Kidney (tissue), 14 donors: ENCODE data around the gene RETREG1. TPM values are rescaled to one million over a fixed set of nuclear protein-coding genes. Genes with fewer than 3 reads are reported as not detected.

Experiments used
- DNase-seq, 5 donors: peaks; one replicate each; pipeline ENCODE4 v3.0.0-alpha.2; 2013 to 2020
- FAIRE-seq: peaks from 2 replicates; lab custom pipeline; 2012; peaks lifted over from hg19 to GRCh38; lab: Jason Lieb, UNC
- H3K27ac ChIP-seq, 2 donors: one replicate each; pipeline ENCODE4 v1.7.0; 2013; ENCODE audit warnings: low read depth in 2 of 2, low read length in 2 of 2, inconsistent platforms in 1 of 2
- H3K27me3 ChIP-seq: one replicate; pipeline ENCODE4 v1.7.1; 2013; ENCODE audit warnings: low read length, inconsistent platforms; ENCODE audit not compliant: control insufficient read depth, insufficient read depth
- H3K36me3 ChIP-seq, 3 donors: one replicate each; pipeline versions ENCODE4 v1.7.0 to v1.7.1; 2013; ENCODE audit warnings: low read length in 3 of 3, control low read depth in 1 of 3, inconsistent platforms in 1 of 3; ENCODE audit not compliant: insufficient read depth in 3 of 3, control insufficient read depth in 2 of 3
- H3K4me1 ChIP-seq, 3 donors: one replicate each; pipeline versions ENCODE4 v1.7.0 to v1.7.1; 2013; ENCODE audit warnings: low read length in 3 of 3, inconsistent platforms in 1 of 3, low read depth in 1 of 3; ENCODE audit not compliant: control insufficient read depth in 2 of 3, insufficient read depth in 2 of 3
- H3K4me3 ChIP-seq, 3 donors: one replicate each; pipeline versions ENCODE4 v1.7.0 to v1.8.1; 2013; ENCODE audit warnings: low read length in 3 of 3, control low read depth in 1 of 3, inconsistent platforms in 1 of 3
- H3K9ac ChIP-seq, 3 donors: one replicate each; pipeline versions ENCODE4 v1.7.0 to v1.7.1; 2013; ENCODE audit warnings: low read length in 3 of 3, control low read depth in 1 of 3, inconsistent platforms in 1 of 3
- H3K9me3 ChIP-seq, 3 donors: one replicate each; pipeline versions ENCODE4 v1.7.0 to v1.7.1; 2013; ENCODE audit warnings: low read length in 3 of 3, control low read depth in 1 of 3, inconsistent platforms in 1 of 3; ENCODE audit not compliant: control insufficient read depth in 2 of 3, insufficient read depth in 1 of 3
- CTCF ChIP-seq: IDR thresholded peaks from 3 replicates; pipeline ENCODE4 v1.5.1; 2012; ENCODE audit warnings: mild to moderate bottlenecking, moderate library complexity, borderline replicate concordance; ENCODE audit not compliant: insufficient read depth; ENCODE audit errors: extremely low read depth
- intact Hi-C: fragments of 100-400 bp; cut with DNase I; formaldehyde crosslinking; loops from one replicate; pipeline ENCODE4 v1.11.1; 2022
- polyA plus RNA-seq: library from polyadenylated mRNA; stranded (reverse); fragments of 350-450 nt; fragmentation: Illumina TruSeq; extraction: RNeasy Lipid Tissue Mini Kit (QIAGEN cat#74804); gene quantifications from one replicate; pipeline ENCODE4 v1.2.3, GENCODE V29; 2014; ENCODE audit warnings: low read depth, low replicate concordance; ENCODE audit not compliant: insufficient read depth
- total RNA-seq: library from RNA; stranded (reverse); fragmentation: NEBNext Ultra II Directional; extraction: Animal tissue kit (Norgen Biotek cat#: 25700); gene quantifications from one replicate; pipeline ENCODE4 v1.2.1, GENCODE V29; 2021
- donor health status: control.
- donor health status: control.
- donor health status: control.
- donor health status: control.
- donor health status: control.
- donor health status: DM: yes; HTN: yes; CAD: no.
- donor health status: Normal renal cell carcinoma (clear cell type).

Gene RETREG1
- total and polyA plus RNA-seq, 2 donors from 2014 or later: 53.6 to 104 TPM

DNA sequence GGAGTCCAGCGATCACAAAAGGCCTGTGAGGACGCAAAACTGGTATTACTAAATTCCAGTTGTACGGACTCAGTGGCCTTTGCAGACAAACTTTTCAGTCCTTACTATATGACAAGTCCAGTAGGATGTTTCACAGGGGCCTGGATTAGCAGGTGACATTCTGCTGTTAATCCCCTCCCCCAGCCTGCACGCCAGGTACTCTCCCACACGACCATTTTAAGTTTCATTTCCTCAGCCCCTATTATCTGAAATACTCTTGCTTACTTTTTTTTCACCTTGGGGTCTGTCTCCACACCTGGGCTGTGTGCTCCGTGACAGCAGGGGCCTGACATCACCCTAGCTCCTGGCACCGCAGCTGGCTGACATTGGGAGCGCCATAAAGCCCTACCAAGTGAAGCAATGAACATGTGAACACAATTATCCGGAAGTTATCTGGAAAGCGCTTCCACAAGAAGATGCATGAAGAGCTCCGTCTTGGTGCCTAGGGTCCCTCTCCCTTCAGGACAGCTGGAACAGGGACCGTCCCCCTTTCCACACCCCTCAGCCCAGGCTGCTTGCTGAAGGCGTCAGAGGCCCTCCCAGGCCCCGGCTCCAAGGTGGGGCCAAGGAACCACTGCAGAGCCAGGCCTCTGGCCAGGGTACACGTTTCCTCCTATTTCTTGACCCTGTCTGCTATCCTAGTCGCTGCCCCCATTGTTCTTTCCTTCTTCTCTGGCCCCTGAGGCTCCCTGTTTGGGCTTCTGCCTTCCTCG is 111.5 kb downstream of the RETREG1 start:
- H3K27ac ChIP-seq: peak overlapping the region; percentile 53 to 56
- H3K4me1 ChIP-seq: peaks cover 0 to 4% (median 0%) of the 10 kb centered on the region in 3 donors
- peak overlapping the region in 2 of 3 donors; percentile 72 to 83 for H3K4me3 ChIP-seq
- FAIRE-seq (no peak), DNase-seq (no peak)
- intact Hi-C loops: no loop called here
- H3K36me3 ChIP-seq: no peaks in the 10 kb centered on the region
- H3K27me3 ChIP-seq: no peaks in the 10 kb centered on the region
- no peak for TF ChIP-seq CTCF
- H3K9me3 ChIP-seq: no peaks in the 10 kb centered on the region
- peak overlapping the region in 1 of 3 donors; percentile 94 for H3K9ac ChIP-seq

DNA sequence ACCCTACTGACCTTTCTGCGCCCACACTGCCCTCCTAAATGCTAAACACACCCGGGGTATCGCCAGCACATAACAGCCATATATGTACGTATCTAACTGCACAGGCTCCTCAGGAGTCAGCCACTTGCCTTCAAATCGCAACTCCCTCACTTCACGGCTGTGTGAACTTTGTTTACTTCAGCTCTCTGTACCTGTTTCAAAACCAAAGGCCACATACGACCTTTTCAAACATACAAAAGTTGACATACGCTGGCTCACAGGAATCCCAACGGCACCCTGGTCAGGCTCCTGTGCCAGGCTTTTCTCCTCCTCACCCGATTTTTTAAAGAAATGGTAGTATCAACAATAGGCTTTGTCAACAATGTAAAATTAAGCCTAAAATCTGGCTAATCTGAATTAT is 112.2 kb downstream of the RETREG1 start:
- FAIRE-seq: no peak
- peak overlapping the region in 1 of 3 donors; percentile 19 for H3K4me3 ChIP-seq
- no peak for TF ChIP-seq CTCF
- H3K27ac ChIP-seq: peak overlapping the region in 1 of 2 donors; percentile 22
- no peaks in the 10 kb centered on the region for H3K9me3 ChIP-seq
- no peak overlapping the region for H3K9ac ChIP-seq
- peaks cover 0 to 4% (median 0%) of the 10 kb centered on the region in 3 donors for H3K4me1 ChIP-seq
- no peaks in the 10 kb centered on the region for H3K27me3 ChIP-seq
- DNase-seq: no peak
- H3K36me3 ChIP-seq: no peaks in the 10 kb centered on the region
- intact Hi-C loops: no loop called here

DNA sequence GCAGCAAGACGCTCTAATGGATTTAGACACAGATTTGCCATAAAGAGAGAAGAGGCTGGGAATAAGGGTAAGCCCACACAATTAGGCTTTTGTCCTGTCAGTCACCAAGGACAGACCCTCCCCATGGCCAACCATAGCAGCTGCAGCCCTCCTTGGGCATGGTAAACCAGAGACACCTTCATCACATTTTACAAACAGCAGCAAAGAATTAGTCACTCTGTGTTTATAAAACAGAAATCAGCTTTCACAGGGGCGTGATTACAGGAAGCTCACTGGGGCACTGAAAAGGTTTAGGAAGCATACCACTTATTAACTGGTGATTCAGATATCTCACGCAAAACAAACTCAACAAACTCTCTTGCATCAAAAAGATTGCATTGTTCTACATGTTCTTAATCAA is 113.9 kb downstream of the RETREG1 start:
- FAIRE-seq (no peak), DNase-seq (no peak)
- intact Hi-C loops: no loop called here
- Histone ChIP-seq H3K9me3 (no peaks in the 10 kb centered on the region), H3K27ac (no peak overlapping the region), H3K36me3 (no peaks in the 10 kb centered on the region), H3K4me1 (peaks cover 0 to 4% (median 0%) of the 10 kb centered on the region in 3 donors), H3K27me3 (no peaks in the 10 kb centered on the region), H3K4me3 (no peak overlapping the region), H3K9ac (no peak overlapping the region)
- no peak for TF ChIP-seq CTCF

- H3K4me3 ChIP-seq: no peak overlapping the region
- FAIRE-seq (no peak), DNase-seq (no peak)
- H3K9me3 ChIP-seq: peaks cover 0 to 11% (median 0%) of the 10 kb centered on the region in 3 donors
- intact Hi-C loops: no loop called here
- no peak overlapping the region for H3K27ac ChIP-seq
- H3K4me1 ChIP-seq: no peaks in the 10 kb centered on the region
- TF ChIP-seq CTCF: no peak
- H3K9ac ChIP-seq: no peak overlapping the region
- H3K27me3 ChIP-seq: no peaks in the 10 kb centered on the region
- no peaks in the 10 kb centered on the region for H3K36me3 ChIP-seq
Observed at GRCh38 chr5:16500024-16500423, 116.8 kb downstream of the RETREG1 start.
